ENCODE data around the gene AXIN2. TPM values are rescaled to one million over a fixed set of nuclear protein-coding genes. Genes with fewer than 3 reads are reported as not detected.

AXIN2 gene
- total RNA-seq, 4 donors from 2014 or later: 9.9 to 27.2 (median 17.9) TPM

DNA sequence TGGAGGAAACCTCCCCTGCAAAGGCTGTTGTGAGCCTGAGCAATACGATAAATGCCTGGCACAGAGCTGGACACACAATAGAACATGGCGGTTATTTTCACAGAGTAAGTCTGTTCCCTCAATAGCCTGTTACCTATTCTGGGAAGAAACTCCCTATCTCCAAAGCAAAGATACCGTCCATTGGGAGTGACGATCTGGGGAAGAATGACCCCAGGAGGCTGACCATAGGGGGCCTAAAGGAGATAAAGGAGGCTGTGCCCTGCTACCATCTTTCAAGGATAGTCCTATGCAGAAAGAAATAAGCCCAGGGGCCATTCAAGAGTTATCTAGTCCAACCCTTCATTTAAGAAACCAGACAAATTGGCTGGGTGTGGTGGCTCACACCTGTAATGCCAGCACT is 4.1 kb upstream of the AXIN2 start:
- H3K36me3 ChIP-seq: no peaks in the 10 kb centered on the region
- DNase-seq (no peak), ATAC-seq (no peak)
- H3K27me3 ChIP-seq: no peaks in the 10 kb centered on the region
- H3K9me3 ChIP-seq: no peaks in the 10 kb centered on the region
- no peak for TF ChIP-seq POLR2A (IDR thresholded peaks at IDR 0.05)
- TF ChIP-seq, protein P1, sequence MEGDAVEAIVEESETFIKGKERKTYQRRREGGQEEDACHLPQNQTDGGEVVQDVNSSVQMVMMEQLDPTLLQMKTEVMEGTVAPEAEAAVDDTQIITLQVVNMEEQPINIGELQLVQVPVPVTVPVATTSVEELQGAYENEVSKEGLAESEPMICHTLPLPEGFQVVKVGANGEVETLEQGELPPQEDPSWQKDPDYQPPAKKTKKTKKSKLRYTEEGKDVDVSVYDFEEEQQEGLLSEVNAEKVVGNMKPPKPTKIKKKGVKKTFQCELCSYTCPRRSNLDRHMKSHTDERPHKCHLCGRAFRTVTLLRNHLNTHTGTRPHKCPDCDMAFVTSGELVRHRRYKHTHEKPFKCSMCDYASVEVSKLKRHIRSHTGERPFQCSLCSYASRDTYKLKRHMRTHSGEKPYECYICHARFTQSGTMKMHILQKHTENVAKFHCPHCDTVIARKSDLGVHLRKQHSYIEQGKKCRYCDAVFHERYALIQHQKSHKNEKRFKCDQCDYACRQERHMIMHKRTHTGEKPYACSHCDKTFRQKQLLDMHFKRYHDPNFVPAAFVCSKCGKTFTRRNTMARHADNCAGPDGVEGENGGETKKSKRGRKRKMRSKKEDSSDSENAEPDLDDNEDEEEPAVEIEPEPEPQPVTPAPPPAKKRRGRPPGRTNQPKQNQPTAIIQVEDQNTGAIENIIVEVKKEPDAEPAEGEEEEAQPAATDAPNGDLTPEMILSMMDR (IDR thresholded peaks at IDR 0.05 in 4 of 5, conservative IDR thresholded peaks at IDR 0.05 in 1 of 5): no peak
- H3K27ac ChIP-seq: no peak overlapping the region
- intact Hi-C loops (cut with DNase I; ENCODE audit: low total_unique reads): loop anchor here (10.0 kb wide), 1 partner anchor 219 kb away; no protein-coding TSS in a partner anchor
- peaks cover 24 to 35% of the 10 kb centered on the region in 2 donors for H3K4me1 ChIP-seq
- H3K4me3 ChIP-seq: no peak overlapping the region
- in situ Hi-C loops (cut with MboI; ENCODE audit: low sequenced_read_pairs in 4 of 4): loop anchor here in 3 of 4 donors (25.0 kb wide), 2 partner anchors 578 to 603 kb away; no protein-coding TSS in a partner anchor

DNA sequence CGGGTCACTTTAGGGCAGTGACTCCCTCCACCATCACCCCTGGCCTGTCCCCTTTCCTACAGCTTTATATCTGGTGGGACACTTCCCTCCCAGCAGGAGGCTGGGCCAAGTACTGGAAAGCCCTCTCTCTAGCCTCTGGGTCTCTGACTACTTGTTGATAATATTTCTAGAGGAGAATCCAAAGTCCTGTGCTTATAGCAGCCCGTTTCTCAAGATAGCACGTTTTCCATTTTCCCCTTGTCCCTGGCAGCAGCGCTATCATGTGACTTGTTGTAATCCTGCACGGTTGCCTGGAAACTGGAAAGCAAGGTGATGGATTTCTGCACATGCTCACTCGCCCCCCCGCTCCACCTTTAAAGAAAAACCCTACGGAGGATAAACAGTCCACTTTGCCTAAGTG is 3.3 kb upstream of the AXIN2 start:
- H3K36me3 ChIP-seq: no peaks in the 10 kb centered on the region
- no peaks in the 10 kb centered on the region for H3K9me3 ChIP-seq
- DNase-seq (peak in 1 of 2 donors; percentile 55), ATAC-seq (peak; percentile 28)
- TF ChIP-seq POLR2A (IDR thresholded peaks at IDR 0.05): no peak
- TF ChIP-seq, protein P1 (IDR thresholded peaks at IDR 0.05 in 4 of 5, conservative IDR thresholded peaks at IDR 0.05 in 1 of 5): no peak
- no peaks in the 10 kb centered on the region for H3K27me3 ChIP-seq
- in situ Hi-C loops (cut with MboI; ENCODE audit: low sequenced_read_pairs in 4 of 4): loop anchor here in 3 of 4 donors (25.0 kb wide), 2 partner anchors 577 to 602 kb away; no protein-coding TSS in a partner anchor
- intact Hi-C loops (cut with DNase I; ENCODE audit: low total_unique reads): loop anchor here (5.0 to 10.0 kb wide), 4 partner anchors 157 to 1483 kb away; partner anchors contain the start of genes CEP95 and DDX5
- no peak overlapping the region for H3K27ac ChIP-seq
- peaks cover 24 to 35% of the 10 kb centered on the region in 2 donors for H3K4me1 ChIP-seq
- H3K4me3 ChIP-seq: no peak overlapping the region

DNA sequence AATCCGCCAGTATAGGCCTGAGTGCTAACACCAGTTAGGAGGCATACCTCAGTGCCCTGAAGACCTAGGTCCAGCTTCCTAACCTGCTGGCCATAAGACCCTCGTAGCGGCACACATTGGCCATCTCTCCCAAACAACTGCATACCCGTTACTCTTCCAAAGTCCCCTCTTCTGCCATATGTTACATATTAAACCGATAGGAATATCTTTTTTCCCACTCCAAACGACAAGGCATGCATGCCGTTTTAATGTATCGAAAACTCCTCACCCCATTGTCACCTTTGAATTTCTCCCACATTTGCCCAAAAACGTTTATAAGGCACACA is 721 bp upstream of the AXIN2 start:
- in situ Hi-C loops (cut with MboI; ENCODE audit: low sequenced_read_pairs in 4 of 4) (loop anchor here in 3 of 4 donors (25.0 kb wide), 2 partner anchors 575 to 600 kb away; no protein-coding TSS in a partner anchor), intact Hi-C loops (cut with DNase I; ENCODE audit: low total_unique reads) (loop anchor here (5.0 to 10.0 kb wide), 4 partner anchors 155 to 1485 kb away; partner anchors contain the start of genes CEP95 and DDX5)
- Histone ChIP-seq H3K27me3 (no peaks in the 10 kb centered on the region), H3K36me3 (no peaks in the 10 kb centered on the region), H3K4me3 (peak overlapping the region in 2 of 4 donors; percentile 72 to 99), H3K27ac (no peak overlapping the region), H3K4me1 (peaks cover 41 to 43% of the 10 kb centered on the region in 2 donors), H3K9me3 (no peaks in the 10 kb centered on the region)
- DNase-seq (no peak), ATAC-seq (no peak)
- TF ChIP-seq POLR2A (IDR thresholded peaks at IDR 0.05): peak; percentile 55 to 61
- TF ChIP-seq, protein P1 (IDR thresholded peaks at IDR 0.05 in 4 of 5, conservative IDR thresholded peaks at IDR 0.05 in 1 of 5): no peak

DNA sequence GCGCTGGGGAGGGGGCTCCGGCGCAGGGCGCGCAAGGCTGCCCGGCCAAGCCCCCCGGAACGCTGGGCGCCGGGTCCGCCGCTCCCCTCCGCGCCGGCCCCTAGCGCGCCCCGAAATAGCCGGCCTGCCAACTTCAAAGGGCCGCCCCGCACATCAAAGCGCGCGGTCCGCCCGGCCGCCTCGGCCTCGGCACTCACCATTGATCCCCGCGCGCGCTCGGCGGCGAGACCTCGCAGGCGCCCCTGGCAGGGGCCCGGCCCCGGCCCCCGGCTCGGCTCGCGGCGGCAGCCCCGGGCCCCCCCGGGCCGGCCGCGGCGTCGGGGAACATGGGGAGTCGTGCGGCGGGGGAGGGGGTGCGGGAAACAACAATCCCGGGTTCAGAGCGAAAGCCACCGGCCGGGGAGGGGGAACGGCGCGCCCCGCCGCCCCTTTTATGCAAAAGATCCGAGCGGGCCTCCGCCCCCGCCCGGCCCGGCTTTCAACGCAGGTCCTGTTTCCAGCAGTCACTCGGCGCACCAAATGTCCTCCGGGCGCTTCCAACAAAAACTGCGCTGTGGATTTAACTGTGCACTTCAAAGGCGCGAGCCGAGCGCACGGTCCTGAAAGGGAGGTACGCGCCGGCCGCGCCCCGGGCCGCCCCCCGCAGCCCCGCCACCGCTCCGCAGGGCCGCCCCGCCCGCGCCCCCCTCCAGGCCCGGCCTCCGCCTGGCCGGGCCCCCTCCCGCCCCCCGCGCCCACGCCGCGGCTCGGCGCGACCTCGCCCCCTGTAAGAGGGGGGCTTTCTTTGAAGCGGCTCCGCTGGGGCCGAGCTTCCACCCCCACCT is 608 bp downstream of the AXIN2 start:
- in situ Hi-C loops (cut with MboI; ENCODE audit: low sequenced_read_pairs in 4 of 4): loop anchor here in 3 of 4 donors (25.0 kb wide), 2 partner anchors 574 to 599 kb away; no protein-coding TSS in a partner anchor
- H3K4me1 ChIP-seq: peaks cover 50 to 55% of the 10 kb centered on the region in 2 donors

More for the DNA sequence above, 608 bp downstream of the AXIN2 start:
- ATAC-seq: peak; percentile 55 to 63
- TF ChIP-seq, protein P1 (IDR thresholded peaks at IDR 0.05 in 4 of 5, conservative IDR thresholded peaks at IDR 0.05 in 1 of 5): no peak
- TF ChIP-seq POLR2A (IDR thresholded peaks at IDR 0.05): peak; percentile 86 to 89
- intact Hi-C loops (cut with DNase I; ENCODE audit: low total_unique reads): loop anchor here (2.0 to 10.0 kb wide), 5 partner anchors 154 to 1486 kb away; partner anchors contain the start of genes CEP95 and DDX5
- H3K27ac ChIP-seq: no peak overlapping the region
- no peaks in the 10 kb centered on the region for H3K36me3 ChIP-seq
- H3K27me3 ChIP-seq: no peaks in the 10 kb centered on the region
- DNase-seq: peak; percentile 84 to 90
- no peaks in the 10 kb centered on the region for H3K9me3 ChIP-seq
- H3K4me3 ChIP-seq: peak overlapping the region in 2 of 4 donors; percentile 72 to 99
